GM19351 (cell line): ENCODE results near the gene SMIM35.

Experiments used
- ATAC-seq: cut with Tn5 transposase; IDR thresholded peaks from one replicate; pipeline ENCODE4 v1.9.1; 2021; ENCODE audit warnings: mild to moderate bottlenecking, moderate library complexity; ENCODE audit not compliant: unreplicated experiment

The SMIM35 gene

GRCh38 chr11:118046051-118046963 lies 40.5 kb downstream of the SMIM35 start:
- no peak for ATAC-seq

- no peak for ATAC-seq
Measured at GRCh38 chr11:118045191-118045590, 41.6 kb downstream of the SMIM35 start.

- no peak for ATAC-seq
Measured at GRCh38 chr11:118042796-118043195, 44.0 kb downstream of the SMIM35 start.

- no peak for ATAC-seq
Measured at GRCh38 chr11:118042141-118042540, 44.6 kb downstream of the SMIM35 start.

GRCh38 chr11:118033443-118033842 lies 53.3 kb downstream of the SMIM35 start:
- ATAC-seq = no peak

- no peak for ATAC-seq
Measured at GRCh38 chr11:118028626-118029025, 58.1 kb downstream of the SMIM35 start.

- no peak for ATAC-seq
Measured at GRCh38 chr11:118027694-118028093, 59.1 kb downstream of the SMIM35 start.

- ATAC-seq = no peak
Measured at GRCh38 chr11:118021146-118021545, 65.6 kb downstream of the SMIM35 start.

GRCh38 chr11:118018401-118018800 lies 68.4 kb downstream of the SMIM35 start:
- ATAC-seq = no peak

GRCh38 chr11:118017631-118018315 lies 69.0 kb downstream of the SMIM35 start:
- no peak for ATAC-seq

- ATAC-seq = no peak
Measured at GRCh38 chr11:118017111-118017510, 69.7 kb downstream of the SMIM35 start.

- ATAC-seq = no peak
Measured at GRCh38 chr11:118016104-118016503, 70.7 kb downstream of the SMIM35 start.

GRCh38 chr11:118015385-118015841 lies 71.3 kb downstream of the SMIM35 start:
- ATAC-seq = no peak

GRCh38 chr11:118014022-118014421 lies 72.7 kb downstream of the SMIM35 start:
- no peak for ATAC-seq

- no peak for ATAC-seq
Measured at GRCh38 chr11:118012083-118012669, 74.6 kb downstream of the SMIM35 start.

- peak; percentile 80 for ATAC-seq
Measured at GRCh38 chr11:118010738-118011461, 75.9 kb downstream of the SMIM35 start.

- no peak for ATAC-seq
Measured at GRCh38 chr11:118009864-118010737, 76.7 kb downstream of the SMIM35 start.

- ATAC-seq = no peak
Measured at GRCh38 chr11:118008271-118008911, 78.4 kb downstream of the SMIM35 start.

- ATAC-seq = peak; percentile 39
Measured at GRCh38 chr11:118007563-118008270, 79.0 kb downstream of the SMIM35 start.
